Posterior vena cava (tissue), 2 donors: ENCODE results near the gene C1orf74. TPM values are rescaled to one million over a fixed set of nuclear protein-coding genes. Genes with fewer than 3 reads are reported as not detected.
"Not testable (repeated sequence)": the region's sequence is repeated elsewhere in the genome, so short reads cannot be mapped to it uniquely, and the experiment has no call there.

Experiments used
- DNase-seq: peaks from one replicate; pipeline ENCODE4 v3.0.0-alpha.2; 2020; ENCODE audit warnings: low spot score
- intact Hi-C, 2 donors: fragments of 100-400 bp; cut with DNase I; formaldehyde crosslinking; loops; one replicate each; pipeline versions ENCODE4 v1.14.1 to v1.14.2; 2022 to 2023
- total RNA-seq, 2 donors: library from RNA; stranded (reverse); fragmentation: NEBNext Ultra II Directional; extraction: Animal tissue kit (Norgen Biotek cat#: 25700); gene quantifications; one replicate each; pipeline ENCODE4 v1.2.1, GENCODE V29; 2021
- donor health status: DM: yes; HTN: yes; CAD: no.
- donor health status: DM: yes; HTN: yes; CAD: no.

C1orf74 gene
- total RNA-seq, 2 donors from 2014 or later = 1.1 to 1.3 TPM

GRCh38 chr1:209808059-209808581 lies 23.8 kb upstream of the C1orf74 start:
- intact Hi-C loops = no loop called here
- DNase-seq = no peak

- DNase-seq = no peak
- intact Hi-C loops = no loop called here
These were observed 23.1 kb upstream of the C1orf74 start for GRCh38 chr1:209807509-209807908.

- intact Hi-C loops = no loop called here
- DNase-seq = peak; percentile 92
These were observed 21.8 kb upstream of the C1orf74 start, which contains the start of gene IRF6 for GRCh38 chr1:209805875-209806760. TSS of gene IRF6 (minus strand) at chr1:209806142. CDS start at chr1:209801413, 4,729 bp downstream.

GRCh38 chr1:209805341-209805781 lies 21.0 kb upstream of the C1orf74 start:
- intact Hi-C loops = no loop called here
- DNase-seq = no peak

GRCh38 chr1:209803568-209803967 lies 19.2 kb upstream of the C1orf74 start:
- DNase-seq = no peak
- intact Hi-C loops = no loop called here

- intact Hi-C loops = no loop called here
- DNase-seq = no peak
These were observed 18.4 kb upstream of the C1orf74 start for GRCh38 chr1:209802780-209803152.

- no peak for DNase-seq
- intact Hi-C loops = no loop called here
These were observed 17.9 kb upstream of the C1orf74 start for GRCh38 chr1:209802117-209802779.

- no peak for DNase-seq
- intact Hi-C loops = no loop called here
These were observed 16.9 kb upstream of the C1orf74 start for GRCh38 chr1:209800984-209801834.

- DNase-seq = no peak
- intact Hi-C loops = no loop called here
These were observed 13.8 kb upstream of the C1orf74 start for GRCh38 chr1:209797978-209798639.

GRCh38 chr1:209793711-209794110 lies 9.4 kb upstream of the C1orf74 start:
- intact Hi-C loops, DNase-seq: not testable (repeated sequence)

GRCh38 chr1:209791920-209792319 lies 7.6 kb upstream of the C1orf74 start:
- intact Hi-C loops = no loop called here
- DNase-seq = no peak

GRCh38 chr1:209790286-209791193 lies 6.2 kb upstream of the C1orf74 start:
- intact Hi-C loops = no loop called here
- DNase-seq = no peak

GRCh38 chr1:209789245-209789644 lies 4.9 kb upstream of the C1orf74 start:
- no peak for DNase-seq
- intact Hi-C loops = loop anchor here in 1 of 2 donors (5.0 kb wide), 1 partner anchor 1828 kb away; no protein-coding TSS in a partner anchor

GRCh38 chr1:209787551-209787950 lies 3.2 kb upstream of the C1orf74 start:
- intact Hi-C loops = loop anchor here in 1 of 2 donors (5.0 kb wide), 1 partner anchor 1830 kb away; no protein-coding TSS in a partner anchor
- no peak for DNase-seq

- intact Hi-C loops = loop anchor here in 1 of 2 donors (5.0 kb wide), 1 partner anchor 1831 kb away; no protein-coding TSS in a partner anchor
- DNase-seq = no peak
These were observed 1.8 kb upstream of the C1orf74 start for GRCh38 chr1:209786146-209786545.

GRCh38 chr1:209785592-209785991 lies 1.2 kb upstream of the C1orf74 start:
- no peak for DNase-seq
- intact Hi-C loops = loop anchor here in 1 of 2 donors (5.0 kb wide), 1 partner anchor 1832 kb away; no protein-coding TSS in a partner anchor

- intact Hi-C loops = no loop called here
- no peak for DNase-seq
These were observed 973 bp downstream of the C1orf74 start for GRCh38 chr1:209783386-209783785.

- no peak for DNase-seq
- intact Hi-C loops = no loop called here
These were observed 4.1 kb downstream of the C1orf74 start for GRCh38 chr1:209780268-209780667.
